OCI-LY7 (cell line): ENCODE results near the gene KCNQ1. TPM values are rescaled to one million over a fixed set of nuclear protein-coding genes. Genes with fewer than 3 reads are reported as not detected.

Source experiments
- BruUV-seq: library from RNA; stranded (reverse); fragments of 400-500 nt; replicated peaks from 2 replicates; lab custom pipeline; 2021; lab: Mats Ljungman, UMichigan
- CTCF ChIA-PET: fragments of 300-600 bp; sonication (Branson Sonifier 250); formaldehyde crosslinking; loops from one replicate; lab custom pipeline; 2022; ENCODE audit warnings: antibody characterized with exemption; ENCODE audit not compliant: unreplicated experiment; lab: Charles Lee
- POLR2A ChIA-PET: fragments of 300-600 bp; sonication (Branson Sonifier 250); formaldehyde crosslinking; loops from one replicate; lab custom pipeline; 2022; ENCODE audit warnings: antibody characterized with exemption; lab: Charles Lee
- DNase-seq: peaks from one replicate; pipeline ENCODE4 v3.0.0-alpha.2; 2015; ENCODE audit warnings: low spot score
- H2AFZ ChIP-seq: fragments of 200-600 bp; sonication (generic), shearing (Covaris generic); 2 replicates; pipeline ENCODE4 v1.6.1; 2014; ENCODE audit warnings: mild to moderate bottlenecking, antibody characterized with exemption, low read length, moderate library complexity
- H3K27ac ChIP-seq: fragments of 200-600 bp; sonication (generic); 2 replicates; pipeline ENCODE4 v1.5.1; 2014; ENCODE audit warnings: mixed run types, low read depth, mild to moderate bottlenecking, moderate library complexity, low read length, inconsistent platforms; ENCODE audit not compliant: poor library complexity, severe bottlenecking
- H3K36me3 ChIP-seq: fragments of 200-600 bp; sonication (generic); 2 replicates; pipeline ENCODE4 v1.6.1; 2014; ENCODE audit warnings: mild to moderate bottlenecking, antibody characterized with exemption, low read length, moderate library complexity, mixed read lengths; ENCODE audit not compliant: insufficient read depth
- H3K4me1 ChIP-seq: fragments of 200-600 bp; sonication (generic); 2 replicates; pipeline ENCODE4 v1.5.1; 2014; ENCODE audit warnings: mild to moderate bottlenecking, low read length; ENCODE audit not compliant: insufficient read depth, poor library complexity, severe bottlenecking
- H3K4me2 ChIP-seq: fragments of 200-600 bp; sonication (generic); 2 replicates; pipeline ENCODE4 v1.6.1; 2014; ENCODE audit warnings: mild to moderate bottlenecking, low read length
- H3K4me3 ChIP-seq: fragments of 200-600 bp; sonication (generic); 2 replicates; pipeline ENCODE4 v1.5.1; 2014; ENCODE audit warnings: mild to moderate bottlenecking, low read depth, low read length; ENCODE audit not compliant: poor library complexity, severe bottlenecking
- H3K79me2 ChIP-seq: fragments of 200-600 bp; sonication (generic); 2 replicates; pipeline ENCODE4 v1.6.1; 2016; ENCODE audit warnings: low read depth, mild to moderate bottlenecking, low read length, moderate library complexity, mixed read lengths; ENCODE audit not compliant: insufficient read depth
- H3K9me2 ChIP-seq: fragments of 200-600 bp; sonication (generic); 2 replicates; pipeline ENCODE4 v1.6.1; 2016; ENCODE audit warnings: mild to moderate bottlenecking, low read length, mixed read lengths; ENCODE audit not compliant: insufficient read depth
- H3K9me3 ChIP-seq: fragments of 200-600 bp; sonication (generic); 2 replicates; pipeline ENCODE4 v1.6.1; 2014; ENCODE audit warnings: mild to moderate bottlenecking, mixed run types, low read length, mixed read lengths
- H4K20me1 ChIP-seq: fragments of 200-600 bp; sonication (generic); 2 replicates; pipeline ENCODE4 v1.6.1; 2014; ENCODE audit warnings: mild to moderate bottlenecking, antibody characterized with exemption, low read length, moderate library complexity, mixed read lengths; ENCODE audit not compliant: insufficient read depth
- EZH2phosphoT487 ChIP-seq: fragments of 200-600 bp; sonication (generic); IDR thresholded peaks from 2 replicates; pipeline ENCODE4 v1.6.1; 2018; ENCODE audit warnings: low read depth, borderline replicate concordance, mild to moderate bottlenecking, mixed run types, antibody characterized with exemption, low read length, moderate library complexity, mixed read lengths
- intact Hi-C: fragments of 100-400 bp; cut with micrococcal nuclease; formaldehyde crosslinking; loops from one replicate; pipeline ENCODE4 v1.10.0; 2022; ENCODE audit not compliant: unreplicated experiment
- total RNA-seq, 2 experiments: library from RNA; depleted of rRNA in 1 of 2; stranded (reverse); fragments of >200 nt in 1 of 2; shearing (Covaris generic) in 1 of 2; gene quantifications; 2 replicates each; pipeline ENCODE4 v1.2.3, GENCODE V29; 2014 to 2022
- TF ChIP-seq, protein P1 (sequence below): fragments of 200-600 bp; sonication (generic); conservative IDR thresholded peaks from 2 replicates; pipeline ENCODE4 v1.5.1; 2014; ENCODE audit warnings: mild to moderate bottlenecking, antibody characterized with exemption, low read length, moderate library complexity, mixed read lengths

Gene KCNQ1
- total RNA-seq, 2 experiments from 2014 or later, result 0.22 to 1.3 TPM

DNA sequence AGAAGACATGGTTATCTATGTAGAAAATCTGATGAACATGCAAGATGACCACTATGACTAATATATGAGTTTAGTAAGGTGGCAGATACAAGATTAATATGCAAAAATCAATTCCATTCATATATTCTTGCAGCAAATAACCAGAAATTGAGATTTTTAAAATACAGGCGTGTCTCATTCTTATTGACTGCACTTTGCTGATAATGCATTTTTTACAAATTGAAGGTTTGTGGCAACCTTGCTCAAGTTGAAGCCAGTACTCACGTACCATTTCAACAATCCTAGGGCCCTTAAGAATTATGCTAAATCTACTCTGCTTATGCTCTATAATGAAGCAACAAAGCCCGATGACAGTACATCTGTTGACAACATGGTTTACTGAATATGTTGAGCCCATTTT lies 150.4 kb downstream of the KCNQ1 start:
- DNase-seq, result no peak
- Histone ChIP-seq H3K4me3 (no peak overlapping the region), H3K79me2 (no peaks in the 10 kb centered on the region), H3K4me2 (no peak overlapping the region), H3K9me2 (no peaks in the 10 kb centered on the region), H4K20me1 (no peaks in the 10 kb centered on the region), H2AFZ (no peak overlapping the region), H3K4me1 (no peaks in the 10 kb centered on the region), H3K9me3 (no peaks in the 10 kb centered on the region), H3K36me3 (no peaks in the 10 kb centered on the region), H3K27ac (no peak overlapping the region)
- intact Hi-C loops, result no loop called here
- BruUV-seq, result no TSS peak
- ChIA-PET CTCF (no interaction called here), POLR2A (no interaction called here)
- TF ChIP-seq, protein P1, sequence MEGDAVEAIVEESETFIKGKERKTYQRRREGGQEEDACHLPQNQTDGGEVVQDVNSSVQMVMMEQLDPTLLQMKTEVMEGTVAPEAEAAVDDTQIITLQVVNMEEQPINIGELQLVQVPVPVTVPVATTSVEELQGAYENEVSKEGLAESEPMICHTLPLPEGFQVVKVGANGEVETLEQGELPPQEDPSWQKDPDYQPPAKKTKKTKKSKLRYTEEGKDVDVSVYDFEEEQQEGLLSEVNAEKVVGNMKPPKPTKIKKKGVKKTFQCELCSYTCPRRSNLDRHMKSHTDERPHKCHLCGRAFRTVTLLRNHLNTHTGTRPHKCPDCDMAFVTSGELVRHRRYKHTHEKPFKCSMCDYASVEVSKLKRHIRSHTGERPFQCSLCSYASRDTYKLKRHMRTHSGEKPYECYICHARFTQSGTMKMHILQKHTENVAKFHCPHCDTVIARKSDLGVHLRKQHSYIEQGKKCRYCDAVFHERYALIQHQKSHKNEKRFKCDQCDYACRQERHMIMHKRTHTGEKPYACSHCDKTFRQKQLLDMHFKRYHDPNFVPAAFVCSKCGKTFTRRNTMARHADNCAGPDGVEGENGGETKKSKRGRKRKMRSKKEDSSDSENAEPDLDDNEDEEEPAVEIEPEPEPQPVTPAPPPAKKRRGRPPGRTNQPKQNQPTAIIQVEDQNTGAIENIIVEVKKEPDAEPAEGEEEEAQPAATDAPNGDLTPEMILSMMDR, result no peak
- TF ChIP-seq EZH2phosphoT487, result no peak

DNA sequence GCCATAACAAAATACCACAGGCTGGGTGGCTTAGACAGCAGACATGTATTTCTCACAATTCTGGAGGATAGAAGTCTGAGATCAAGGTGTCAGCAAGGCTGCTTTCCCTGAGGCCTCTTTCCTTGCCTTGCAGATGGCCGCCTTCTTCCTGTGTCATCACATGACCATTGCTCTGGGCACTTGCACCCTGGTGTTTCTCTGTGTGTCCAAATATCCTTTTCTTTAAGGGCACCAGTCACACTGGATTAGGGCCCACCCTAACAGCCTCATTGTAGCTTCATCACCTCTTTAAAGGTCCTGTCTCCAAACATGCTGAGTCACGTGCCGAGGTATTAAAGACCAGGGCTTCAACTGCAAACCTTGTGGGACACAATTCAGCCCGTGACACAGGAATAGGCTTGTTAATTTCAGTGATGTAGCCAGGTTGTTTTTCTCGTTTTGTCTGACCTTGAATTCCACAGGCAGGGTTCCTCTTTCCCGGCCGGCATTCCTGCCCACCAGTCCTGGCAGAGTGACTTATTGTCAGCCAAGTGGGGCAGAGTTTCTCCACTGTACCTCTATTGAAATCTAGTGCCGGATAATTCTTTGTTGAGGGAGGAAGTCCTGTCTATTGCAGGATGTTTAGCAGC lies 154.9 kb downstream of the KCNQ1 start:
- DNase-seq, result no peak
- H3K4me2 ChIP-seq, result no peak overlapping the region
- no peak overlapping the region for H3K4me3 ChIP-seq
- H3K79me2 ChIP-seq, result no peaks in the 10 kb centered on the region
- no peaks in the 10 kb centered on the region for H3K9me3 ChIP-seq
- no peak overlapping the region for H2AFZ ChIP-seq
- intact Hi-C loops, result no loop called here
- ChIA-PET CTCF (no interaction called here), POLR2A (no interaction called here)
- H4K20me1 ChIP-seq, result no peaks in the 10 kb centered on the region
- H3K27ac ChIP-seq, result no peak overlapping the region
- no peaks in the 10 kb centered on the region for H3K9me2 ChIP-seq
- no TSS peak for BruUV-seq
- no peak for TF ChIP-seq EZH2phosphoT487
- H3K4me1 ChIP-seq, result no peaks in the 10 kb centered on the region
- H3K36me3 ChIP-seq, result no peaks in the 10 kb centered on the region

GRCh38 chr11:2609345-2609744 lies 164.5 kb downstream of the KCNQ1 start:
- TF ChIP-seq, protein P1, result no peak
- no peak for TF ChIP-seq EZH2phosphoT487

More at GRCh38 chr11:2609345-2609744, 164.5 kb downstream of the KCNQ1 start:
- ChIA-PET POLR2A (no interaction called here), CTCF (no interaction called here)
- no TSS peak for BruUV-seq
- intact Hi-C loops, result no loop called here
- H3K27ac ChIP-seq, result no peak overlapping the region
- no peak for DNase-seq
- H3K79me2 ChIP-seq, result no peaks in the 10 kb centered on the region
- H3K4me1 ChIP-seq, result no peaks in the 10 kb centered on the region
- no peaks in the 10 kb centered on the region for H3K9me2 ChIP-seq
- H3K9me3 ChIP-seq, result no peaks in the 10 kb centered on the region
- H4K20me1 ChIP-seq, result no peaks in the 10 kb centered on the region
- no peak overlapping the region for H3K4me3 ChIP-seq
- no peak overlapping the region for H3K4me2 ChIP-seq
- no peak overlapping the region for H2AFZ ChIP-seq
- H3K36me3 ChIP-seq, result no peaks in the 10 kb centered on the region
